Endothelial cell (in vitro differentiated cells): ENCODE results near the gene CPVL. TPM values are rescaled to one million over a fixed set of nuclear protein-coding genes. Genes with fewer than 3 reads are reported as not detected.

ENCODE experiments used
- DNase-seq: peaks from one replicate; pipeline ENCODE4 v3.0.0; 2021; ENCODE audit warnings: low spot score
- H3K27ac Mint-ChIP-seq: one replicate; pipeline ENCODE4 v1.8.0; 2021; ENCODE audit warnings: mixed read lengths, inconsistent platforms; ENCODE audit not compliant: unreplicated experiment
- H3K27me3 Mint-ChIP-seq: one replicate; pipeline ENCODE4 v1.8.0; 2021; ENCODE audit warnings: mild to moderate bottlenecking, moderate library complexity, mixed read lengths, inconsistent platforms; ENCODE audit not compliant: unreplicated experiment
- H3K36me3 Mint-ChIP-seq: one replicate; pipeline ENCODE4 v1.8.0; 2021; ENCODE audit warnings: mild to moderate bottlenecking, low read depth, mixed read lengths, inconsistent platforms; ENCODE audit not compliant: unreplicated experiment
- H3K4me1 Mint-ChIP-seq: one replicate; pipeline ENCODE4 v1.8.0; 2021; ENCODE audit warnings: mild to moderate bottlenecking, mixed read lengths, inconsistent platforms; ENCODE audit not compliant: unreplicated experiment
- H3K4me3 Mint-ChIP-seq: one replicate; pipeline ENCODE4 v1.8.0; 2021; ENCODE audit warnings: mild to moderate bottlenecking, mixed read lengths, inconsistent platforms; ENCODE audit not compliant: unreplicated experiment
- H3K9me3 Mint-ChIP-seq: one replicate; pipeline ENCODE4 v1.8.0; 2021; ENCODE audit warnings: mixed read lengths, inconsistent platforms; ENCODE audit not compliant: unreplicated experiment
- total RNA-seq: library from RNA; stranded (reverse); fragmentation: NEBNext Ultra II Directional; extraction: Animal tissue kit (Norgen Biotek cat#: 25700); gene quantifications from one replicate; pipeline ENCODE4 v1.2.1, GENCODE V29; 2021; ENCODE audit not compliant: unreplicated experiment
- TF ChIP-seq, protein P1 (sequence below): fragments of 200-600 bp; sonication (generic); IDR thresholded peaks from one replicate; pipeline ENCODE4 v1.5.0; 2021; ENCODE audit warnings: antibody characterized with exemption; ENCODE audit not compliant: unreplicated experiment

The CPVL gene
- total RNA-seq, 1 donor from 2014 or later = 21.8 TPM

DNA sequence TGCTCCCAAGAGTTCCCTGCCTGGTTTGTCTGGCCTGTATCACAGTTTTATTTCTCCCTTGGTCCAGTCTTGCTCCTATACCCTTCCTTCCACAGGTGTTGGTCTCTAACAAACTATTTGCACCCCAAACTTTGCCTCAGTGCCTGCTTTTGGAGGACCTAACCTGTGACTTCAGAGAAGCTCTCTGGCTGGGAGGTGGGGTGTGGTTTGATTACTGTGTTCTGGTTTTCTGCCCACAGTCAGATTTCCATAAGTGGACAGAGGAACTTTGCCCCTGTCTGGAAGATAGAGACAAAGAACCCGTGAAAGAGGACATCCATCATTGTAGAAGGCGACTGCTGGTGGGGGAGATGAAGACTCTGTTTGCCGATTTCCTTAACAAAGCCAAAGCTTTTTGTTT lies 132.4 kb downstream of the CPVL start:
- Mint-ChIP-seq H3K9me3 (no peaks in the 10 kb centered on the region), H3K27me3 (no peaks in the 10 kb centered on the region), H3K36me3 (no peaks in the 10 kb centered on the region), H3K4me3 (no peak overlapping the region), H3K27ac (no peak overlapping the region), H3K4me1 (no peaks in the 10 kb centered on the region)
- TF ChIP-seq, protein P1, sequence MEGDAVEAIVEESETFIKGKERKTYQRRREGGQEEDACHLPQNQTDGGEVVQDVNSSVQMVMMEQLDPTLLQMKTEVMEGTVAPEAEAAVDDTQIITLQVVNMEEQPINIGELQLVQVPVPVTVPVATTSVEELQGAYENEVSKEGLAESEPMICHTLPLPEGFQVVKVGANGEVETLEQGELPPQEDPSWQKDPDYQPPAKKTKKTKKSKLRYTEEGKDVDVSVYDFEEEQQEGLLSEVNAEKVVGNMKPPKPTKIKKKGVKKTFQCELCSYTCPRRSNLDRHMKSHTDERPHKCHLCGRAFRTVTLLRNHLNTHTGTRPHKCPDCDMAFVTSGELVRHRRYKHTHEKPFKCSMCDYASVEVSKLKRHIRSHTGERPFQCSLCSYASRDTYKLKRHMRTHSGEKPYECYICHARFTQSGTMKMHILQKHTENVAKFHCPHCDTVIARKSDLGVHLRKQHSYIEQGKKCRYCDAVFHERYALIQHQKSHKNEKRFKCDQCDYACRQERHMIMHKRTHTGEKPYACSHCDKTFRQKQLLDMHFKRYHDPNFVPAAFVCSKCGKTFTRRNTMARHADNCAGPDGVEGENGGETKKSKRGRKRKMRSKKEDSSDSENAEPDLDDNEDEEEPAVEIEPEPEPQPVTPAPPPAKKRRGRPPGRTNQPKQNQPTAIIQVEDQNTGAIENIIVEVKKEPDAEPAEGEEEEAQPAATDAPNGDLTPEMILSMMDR = no peak
- DNase-seq = no peak

DNA sequence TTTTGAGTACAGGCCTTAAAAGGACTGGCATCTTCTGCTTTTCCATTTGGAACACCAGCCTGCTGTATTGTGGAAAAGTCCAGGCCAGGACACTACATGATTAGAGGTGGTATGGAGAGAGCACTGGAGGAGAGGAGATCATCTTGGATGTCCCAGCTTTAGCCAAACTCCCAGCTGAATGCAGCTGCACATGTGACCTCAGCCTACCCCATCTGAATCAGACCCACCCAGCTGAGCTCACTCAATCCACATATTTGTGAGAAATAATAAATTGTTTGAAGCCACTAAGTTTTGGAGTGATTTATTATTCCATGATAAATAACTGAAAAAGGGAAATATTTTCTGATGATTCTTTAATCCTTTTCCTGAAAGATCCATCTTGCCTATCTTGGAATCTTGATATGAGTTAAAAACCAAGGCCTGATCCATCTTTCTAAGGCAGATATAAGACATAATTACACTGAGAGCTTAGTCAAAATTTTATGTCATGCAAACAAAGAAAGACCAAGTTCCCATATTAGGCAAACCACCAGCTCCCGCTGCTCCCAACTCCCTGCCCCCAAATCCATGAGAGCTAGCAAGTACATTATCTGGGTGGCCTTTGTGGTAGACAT lies 133.1 kb downstream of the CPVL start:
- no peaks in the 10 kb centered on the region for H3K4me1 Mint-ChIP-seq
- H3K4me3 Mint-ChIP-seq = no peak overlapping the region
- no peak overlapping the region for H3K27ac Mint-ChIP-seq
- no peaks in the 10 kb centered on the region for H3K36me3 Mint-ChIP-seq
- DNase-seq = no peak
- TF ChIP-seq, protein P1 = no peak
- H3K9me3 Mint-ChIP-seq = no peaks in the 10 kb centered on the region
- no peaks in the 10 kb centered on the region for H3K27me3 Mint-ChIP-seq

DNA sequence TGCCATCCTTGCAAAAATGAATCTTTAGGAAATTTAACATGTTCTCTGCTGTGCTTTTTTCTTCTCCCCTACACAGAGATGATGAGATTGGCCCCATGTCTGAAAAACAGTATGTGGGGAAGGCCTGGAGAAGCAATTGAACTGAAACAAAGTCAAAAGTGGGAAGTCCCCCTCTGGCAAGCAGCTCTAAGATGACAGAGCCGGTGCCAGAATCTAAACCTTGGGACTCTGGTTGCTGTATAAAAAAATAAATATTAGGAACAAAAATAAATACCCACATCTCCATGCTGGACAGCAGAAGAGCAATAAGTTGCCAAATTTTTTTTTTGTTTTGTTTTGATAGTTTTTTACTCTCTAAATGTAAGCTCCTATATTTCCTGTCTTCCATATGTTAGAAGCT lies 136.4 kb downstream of the CPVL start:
- Mint-ChIP-seq H3K27me3 (no peaks in the 10 kb centered on the region), H3K4me1 (peaks cover 7% of the 10 kb centered on the region), H3K9me3 (no peaks in the 10 kb centered on the region), H3K36me3 (no peaks in the 10 kb centered on the region), H3K4me3 (no peak overlapping the region), H3K27ac (no peak overlapping the region)
- no peak for DNase-seq
- TF ChIP-seq, protein P1 = no peak

DNA sequence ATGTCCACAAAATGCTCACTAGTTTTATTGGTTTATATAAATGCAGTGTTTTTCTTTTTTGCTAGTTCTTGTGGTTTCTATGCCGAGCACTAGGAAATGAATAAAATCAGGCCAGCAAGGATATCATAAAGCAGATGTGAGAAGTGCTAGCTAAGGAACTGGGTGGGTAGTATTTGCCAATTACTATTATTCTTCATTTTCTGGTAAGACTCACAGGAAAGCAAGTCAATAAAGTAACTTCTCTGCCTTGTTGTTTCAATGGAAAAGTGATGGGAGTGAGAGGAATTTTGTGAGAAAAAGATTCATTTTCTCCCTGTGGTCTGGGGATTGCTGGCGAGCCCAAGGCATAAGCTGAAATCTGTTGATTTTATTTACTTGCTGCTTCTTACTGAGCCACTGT lies 137.7 kb downstream of the CPVL start:
- Mint-ChIP-seq H3K36me3 (no peaks in the 10 kb centered on the region), H3K27me3 (no peaks in the 10 kb centered on the region), H3K27ac (no peak overlapping the region), H3K4me1 (peaks cover 7% of the 10 kb centered on the region), H3K9me3 (no peaks in the 10 kb centered on the region), H3K4me3 (no peak overlapping the region)
- no peak for DNase-seq
- TF ChIP-seq, protein P1 = no peak

DNA sequence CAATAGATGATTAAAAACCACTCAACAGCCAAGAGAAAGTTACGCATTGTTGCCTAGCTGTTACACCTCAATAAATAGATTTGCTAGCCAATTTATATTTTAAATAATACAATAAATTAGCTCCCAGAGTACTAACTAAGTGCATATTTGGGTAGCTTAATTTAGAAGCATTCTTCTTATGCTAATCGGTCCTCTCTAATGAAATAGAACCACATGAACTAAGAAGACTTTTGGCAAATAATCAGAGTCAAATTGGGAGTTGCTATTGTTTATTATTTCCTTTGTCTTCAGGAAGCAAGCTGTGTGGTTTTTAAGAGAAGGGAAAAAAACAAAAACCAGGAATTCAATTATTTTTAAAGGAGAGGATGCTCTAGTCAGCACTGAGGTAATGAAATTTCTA lies 139.2 kb downstream of the CPVL start:
- Mint-ChIP-seq H3K4me3 (no peak overlapping the region), H3K4me1 (peaks cover 7% of the 10 kb centered on the region), H3K27ac (no peak overlapping the region), H3K36me3 (no peaks in the 10 kb centered on the region), H3K9me3 (no peaks in the 10 kb centered on the region), H3K27me3 (no peaks in the 10 kb centered on the region)
- TF ChIP-seq, protein P1 = no peak
- DNase-seq = no peak
